HG03060 (cell line): ENCODE results near the gene CUL2.

Experiments
- ATAC-seq: cut with Tn5 transposase; IDR thresholded peaks from one replicate; pipeline ENCODE4 v1.9.1; 2021; ENCODE audit warnings: low read depth, moderate number of reproducible peaks; ENCODE audit not compliant: unreplicated experiment

The CUL2 gene

GRCh38 chr10:35090162-35090954 is at the start of gene CUL2:
TSS of gene CUL2 (minus strand) at chr10:35090341. CDS start at chr10:35071317, 19,024 bp downstream.
- peak; percentile 41 for ATAC-seq

GRCh38 chr10:35136263-35136815 is 46.2 kb upstream of the CUL2 start:
- peak; percentile 54 for ATAC-seq

- ATAC-seq: no peak
These were observed 45.7 kb upstream of the CUL2 start for GRCh38 chr10:35135861-35136260.

GRCh38 chr10:35133586-35133985 is 43.4 kb upstream of the CUL2 start:
- no peak for ATAC-seq

GRCh38 chr10:35132727-35133126 is 42.6 kb upstream of the CUL2 start:
- no peak for ATAC-seq

GRCh38 chr10:35130663-35131062 is 40.5 kb upstream of the CUL2 start:
- no peak for ATAC-seq

GRCh38 chr10:35129185-35129674 is 39.1 kb upstream of the CUL2 start:
- ATAC-seq: no peak

GRCh38 chr10:35127289-35127891 is 37.2 kb upstream of the CUL2 start:
- ATAC-seq: no peak

GRCh38 chr10:35126530-35127288 is 36.6 kb upstream of the CUL2 start, which contains the start of gene CREM:
TSS of gene CREM (plus strand) at chr10:35126846. CDS start at chr10:35137836, 10,990 bp downstream.
- ATAC-seq: peak; percentile 60

GRCh38 chr10:35126062-35126529 is 36.0 kb upstream of the CUL2 start:
- ATAC-seq: no peak

GRCh38 chr10:35124540-35124939 is 34.4 kb upstream of the CUL2 start:
- no peak for ATAC-seq

- ATAC-seq: no peak
These were observed 29.2 kb upstream of the CUL2 start for GRCh38 chr10:35119378-35119777.

- no peak for ATAC-seq
These were observed 22.4 kb upstream of the CUL2 start for GRCh38 chr10:35112571-35112970.

GRCh38 chr10:35103882-35104281 is 13.7 kb upstream of the CUL2 start:
- no peak for ATAC-seq

GRCh38 chr10:35097510-35097909 is 7.4 kb upstream of the CUL2 start:
- no peak for ATAC-seq

- ATAC-seq: no peak
These were observed 6.2 kb upstream of the CUL2 start for GRCh38 chr10:35096312-35096711.

GRCh38 chr10:35092851-35093250 is 2.7 kb upstream of the CUL2 start:
- ATAC-seq: no peak

GRCh38 chr10:35091994-35092790 is 2.1 kb upstream of the CUL2 start:
- no peak for ATAC-seq

- peak; percentile 43 for ATAC-seq
These were observed 455 bp downstream of the CUL2 start for GRCh38 chr10:35089611-35090161.

GRCh38 chr10:35083242-35083641 is 6.9 kb downstream of the CUL2 start:
- no peak for ATAC-seq
